K562 treated with DMSO at 1 percent for 24 hours (cell line): ENCODE results near the gene ERG. TPM values are rescaled to one million over a fixed set of nuclear protein-coding genes. Genes with fewer than 3 reads are reported as not detected.

ENCODE experiments used
- total RNA-seq: library from RNA; unstranded; fragments of 300-600 nt; gene quantifications from 2 replicates; pipeline ENCODE4 v1.2.3, GENCODE V29; 2022; ENCODE audit warnings: low read depth; ENCODE audit not compliant: insufficient read depth

ERG gene
- total RNA-seq, result not detected in 2 replicates

GRCh38 chr21:38498057-38498833 lies at the start of gene ERG:
Gene ERG, minus strand, starts transcription at chr21:38498477. Its CDS starts 97 bp downstream, at chr21:38498380.

Other genes starting within 250 kb of the ERG start
- gene KCNJ15, start 241.5 kb downstream of the ERG start, total RNA-seq, result 3.8 and 6.5 TPM in 2 replicates